ENCODE results near the gene STK24.

STK24 gene

DNA sequence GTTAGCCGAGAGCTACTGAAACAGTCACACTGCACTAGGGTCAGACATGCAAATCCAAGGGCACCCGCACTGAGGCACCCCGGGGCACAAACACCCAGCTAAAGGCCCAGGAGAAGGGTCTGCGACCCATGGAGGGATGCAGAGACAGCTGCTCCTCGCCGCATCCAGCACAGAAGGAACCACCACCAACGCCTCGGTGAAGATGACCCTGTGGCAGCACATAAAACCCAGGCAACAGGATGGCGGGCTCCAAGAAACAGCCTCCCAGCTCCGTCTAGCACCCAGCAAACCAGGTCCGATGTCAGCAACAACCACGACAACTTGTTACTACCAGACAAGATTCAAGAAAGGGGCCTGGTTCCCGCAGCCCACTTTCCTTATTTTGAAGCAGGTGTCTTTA lies 82.1 kb downstream of the STK24 start:
- in situ Hi-C loops (cut with HindIII; ENCODE audit: low sequenced_read_pairs): no loop called here

DNA sequence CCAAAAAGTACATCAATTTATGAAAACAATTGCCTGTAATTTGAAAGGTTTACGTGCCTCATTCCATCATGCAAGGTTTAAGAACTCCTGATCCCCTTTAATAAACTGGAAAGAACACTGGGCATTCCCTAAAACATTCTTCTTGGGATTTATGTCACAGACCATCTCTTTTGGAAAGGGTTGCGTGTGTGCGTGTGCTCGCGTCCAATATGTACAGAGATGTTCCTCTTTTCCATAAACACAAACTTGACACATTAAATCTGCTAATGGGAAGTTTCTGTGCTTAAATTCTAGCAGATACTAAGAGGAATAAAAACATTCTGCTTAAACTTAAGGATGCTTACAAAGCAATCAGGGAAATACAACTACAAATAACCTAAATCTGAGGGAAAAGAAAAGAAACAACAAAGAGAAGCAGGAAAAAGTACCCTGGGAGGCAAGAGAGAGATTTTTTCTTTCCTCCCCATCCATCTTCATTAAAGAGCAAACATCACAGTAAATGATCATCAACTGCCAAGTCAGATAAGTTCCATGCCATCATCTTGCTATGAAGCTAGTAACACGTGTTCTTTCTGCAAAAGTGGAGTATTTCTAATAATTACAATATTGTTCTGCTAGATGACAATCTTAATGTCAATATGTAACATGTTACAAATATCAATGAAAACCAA lies 83.7 kb downstream of the STK24 start:
- in situ Hi-C loops (cut with HindIII; ENCODE audit: low sequenced_read_pairs): no loop called here

DNA sequence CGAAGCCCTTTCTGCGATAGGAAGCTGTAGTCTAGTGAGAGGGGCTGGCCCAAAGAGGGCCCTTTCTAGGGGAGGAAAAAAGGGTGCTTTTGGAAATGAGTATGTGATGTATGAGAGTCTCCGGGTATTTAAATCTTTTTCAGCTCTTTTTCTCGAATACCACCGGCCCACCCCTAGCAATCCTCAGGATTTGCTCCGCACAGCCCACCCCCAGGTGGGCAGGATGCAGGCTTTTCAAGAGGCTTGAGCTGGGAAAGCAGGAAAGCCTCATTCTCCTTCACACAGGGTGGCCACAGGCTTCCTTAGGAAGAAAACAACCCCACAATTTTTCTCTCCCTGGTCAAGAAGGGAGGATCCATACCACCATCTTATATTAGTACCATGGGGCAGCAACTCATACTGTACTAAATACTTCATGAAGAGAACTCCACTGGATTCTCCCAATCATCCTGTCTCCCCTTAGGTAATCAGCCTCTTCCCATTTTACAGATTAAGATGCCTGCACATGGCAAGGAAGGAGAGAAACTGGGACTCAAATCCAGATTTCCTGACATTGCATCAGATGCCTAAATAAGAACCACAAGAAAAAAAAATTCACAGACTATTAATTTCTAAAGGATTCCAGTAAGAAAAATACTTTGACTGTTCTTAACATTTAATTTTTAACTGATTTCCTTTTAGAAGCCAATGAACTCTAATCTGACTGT lies 84.4 kb downstream of the STK24 start:
- in situ Hi-C loops (cut with HindIII; ENCODE audit: low sequenced_read_pairs): no loop called here

DNA sequence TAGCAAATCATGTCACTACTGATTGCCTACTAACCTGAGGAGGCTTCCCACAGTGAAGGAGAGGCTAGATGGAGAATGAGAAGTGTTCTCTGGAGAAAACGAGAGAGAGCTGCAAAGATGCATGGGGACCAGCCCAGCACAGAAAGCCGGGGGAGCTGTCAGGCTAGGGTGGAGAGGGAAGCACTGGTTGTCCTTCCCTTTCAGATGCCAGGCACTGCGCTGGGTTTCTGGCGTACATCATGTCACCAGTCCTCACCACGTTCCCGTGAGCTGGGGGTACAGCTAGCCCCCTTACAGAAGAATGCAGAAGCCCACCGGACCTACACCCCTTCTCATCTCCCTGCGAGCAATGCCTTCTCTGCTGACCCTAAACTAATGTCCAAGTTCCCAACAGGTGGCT lies 86.0 kb downstream of the STK24 start:
- in situ Hi-C loops (cut with HindIII; ENCODE audit: low sequenced_read_pairs): no loop called here

DNA sequence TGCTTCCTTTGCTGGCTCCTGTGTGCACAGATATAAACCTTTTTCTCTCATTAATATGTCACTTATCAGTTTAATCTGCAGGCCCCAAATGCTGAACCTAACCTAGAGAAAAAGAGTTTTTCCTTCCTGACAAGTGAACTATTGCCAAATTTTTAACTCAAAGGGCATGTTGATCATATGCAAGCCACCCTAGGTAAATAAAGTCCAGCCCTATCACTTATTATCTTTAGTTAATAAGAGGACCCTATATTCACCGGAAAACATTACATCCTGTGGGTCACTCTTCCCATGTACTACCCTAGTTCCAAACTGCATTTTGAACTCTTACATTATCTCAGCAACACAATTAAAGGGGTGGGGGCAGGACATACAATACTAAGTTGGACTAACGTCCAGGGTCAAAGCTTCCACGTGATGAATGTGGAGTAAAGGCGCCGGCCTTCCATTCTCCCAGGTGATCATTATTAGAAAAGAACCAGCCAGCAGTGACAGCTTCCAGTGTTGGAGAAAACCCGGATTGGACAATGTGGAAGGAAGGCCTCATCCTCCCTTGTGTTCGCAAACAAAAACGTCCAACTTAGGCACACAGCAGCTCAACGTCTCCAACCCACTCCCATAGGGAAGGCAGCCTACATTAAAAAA lies 86.6 kb downstream of the STK24 start:
- in situ Hi-C loops (cut with HindIII; ENCODE audit: low sequenced_read_pairs): no loop called here

DNA sequence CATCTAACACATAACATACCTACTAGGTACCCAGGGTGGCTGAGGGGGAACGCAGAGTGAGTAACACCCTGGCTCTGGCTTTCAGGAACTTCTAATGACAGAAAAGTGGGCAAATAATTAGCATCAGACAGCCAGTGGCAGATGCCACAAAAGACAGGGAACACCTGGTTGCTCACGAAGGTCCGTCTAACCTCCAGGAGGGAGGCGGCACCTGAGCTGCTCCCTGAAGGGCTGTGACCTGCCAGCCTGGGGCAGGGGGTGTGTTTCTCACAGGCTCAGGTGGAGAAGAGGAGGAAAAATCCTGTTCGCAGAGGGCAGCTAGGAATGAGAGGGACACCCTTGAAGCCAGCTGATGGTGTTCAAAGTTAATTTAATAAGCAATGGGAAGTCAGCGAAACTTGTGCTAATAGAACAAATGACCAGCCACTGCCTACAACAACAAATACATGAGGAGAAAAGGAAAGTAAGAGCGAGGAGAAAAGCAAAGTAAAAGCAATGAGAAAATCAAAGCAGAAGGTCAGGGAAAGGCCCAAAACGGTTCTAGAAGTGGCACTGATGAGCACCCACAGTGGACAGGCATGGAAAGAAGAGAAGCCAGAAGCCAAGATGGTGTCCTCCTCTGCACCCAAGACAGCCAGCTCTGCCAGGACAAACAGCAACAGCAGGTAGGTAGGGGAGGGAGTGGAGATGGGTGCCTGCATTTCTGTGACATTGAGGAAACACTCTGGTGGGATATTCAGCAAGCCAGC lies 87.3 kb downstream of the STK24 start:
- in situ Hi-C loops (cut with HindIII; ENCODE audit: low sequenced_read_pairs): no loop called here

DNA sequence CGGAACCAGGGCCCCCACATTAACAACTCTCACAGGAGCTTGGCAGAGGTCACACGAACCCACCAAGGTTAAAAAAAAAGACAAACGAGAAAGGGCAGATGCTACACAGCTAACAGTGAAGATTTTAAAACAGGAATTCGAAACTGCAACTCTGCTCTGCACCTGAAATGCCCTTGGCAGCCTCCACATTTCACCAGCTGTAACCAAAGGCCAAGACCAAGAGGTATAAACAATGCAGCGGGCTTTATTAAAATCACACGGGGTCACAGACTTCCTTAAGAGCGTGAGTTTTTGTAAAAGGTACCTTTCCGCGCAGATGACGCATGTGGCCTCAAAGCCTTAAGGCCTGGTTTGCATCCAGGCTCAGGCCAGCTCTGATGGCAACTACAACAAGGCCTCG lies 88.2 kb downstream of the STK24 start:
- in situ Hi-C loops (cut with HindIII; ENCODE audit: low sequenced_read_pairs): no loop called here

DNA sequence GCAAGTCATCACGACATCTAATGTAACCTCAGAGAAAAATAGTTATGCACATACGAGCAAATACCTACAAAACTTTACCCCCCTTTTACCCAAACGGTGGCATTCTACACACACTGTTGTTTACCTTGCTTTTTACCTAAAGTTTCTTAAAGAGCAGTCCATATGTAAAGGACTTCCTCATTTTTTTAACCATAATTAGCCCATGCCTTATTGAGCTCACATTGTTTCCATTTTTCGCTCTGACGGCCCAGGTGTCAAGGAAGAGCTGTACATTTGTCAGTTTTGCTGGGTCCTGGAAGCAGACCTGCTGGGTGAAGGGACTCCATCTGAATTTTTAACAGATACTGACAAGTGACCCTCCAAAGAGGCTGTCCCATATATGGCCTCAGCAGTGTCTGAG lies 89.4 kb downstream of the STK24 start:
- in situ Hi-C loops (cut with HindIII; ENCODE audit: low sequenced_read_pairs): no loop called here

DNA sequence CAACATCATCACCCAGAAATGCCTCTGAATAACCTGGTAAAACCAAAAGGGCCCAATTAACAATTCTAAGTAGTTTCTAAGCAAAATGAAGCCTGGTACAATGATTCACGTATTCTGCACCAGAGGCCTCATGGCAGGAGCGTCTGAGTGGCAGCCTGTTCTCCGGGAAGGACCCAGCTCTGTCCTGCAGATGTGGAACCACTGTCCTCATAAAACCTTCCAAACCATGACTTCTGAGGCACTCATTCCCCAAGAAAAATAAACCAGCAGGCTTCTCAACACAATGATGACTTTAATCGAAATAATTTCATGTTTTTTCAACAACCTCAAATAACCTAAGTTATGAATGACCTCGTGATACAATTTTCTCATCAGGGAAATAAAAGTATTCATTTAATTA lies 89.9 kb downstream of the STK24 start:
- in situ Hi-C loops (cut with HindIII; ENCODE audit: low sequenced_read_pairs): no loop called here

DNA sequence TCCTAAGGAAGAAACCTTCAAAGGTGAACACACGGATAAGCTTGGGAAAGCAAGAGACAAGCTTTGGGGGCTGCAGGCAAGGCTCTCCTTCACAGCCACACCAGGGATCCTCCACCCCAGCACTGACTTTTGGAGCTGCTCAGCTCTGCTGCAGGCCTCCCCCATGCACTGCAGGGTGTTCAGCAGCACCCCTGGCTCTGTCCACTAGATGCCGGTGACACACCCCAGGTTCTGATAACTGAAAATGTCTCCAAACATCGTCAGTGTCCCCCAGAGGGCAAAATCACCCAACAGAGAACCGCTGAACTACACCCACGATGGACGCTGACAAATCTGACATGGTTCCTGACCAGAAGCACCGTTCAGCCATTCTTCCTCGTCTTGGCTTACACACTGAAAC lies 90.5 kb downstream of the STK24 start:
- in situ Hi-C loops (cut with HindIII; ENCODE audit: low sequenced_read_pairs): no loop called here

DNA sequence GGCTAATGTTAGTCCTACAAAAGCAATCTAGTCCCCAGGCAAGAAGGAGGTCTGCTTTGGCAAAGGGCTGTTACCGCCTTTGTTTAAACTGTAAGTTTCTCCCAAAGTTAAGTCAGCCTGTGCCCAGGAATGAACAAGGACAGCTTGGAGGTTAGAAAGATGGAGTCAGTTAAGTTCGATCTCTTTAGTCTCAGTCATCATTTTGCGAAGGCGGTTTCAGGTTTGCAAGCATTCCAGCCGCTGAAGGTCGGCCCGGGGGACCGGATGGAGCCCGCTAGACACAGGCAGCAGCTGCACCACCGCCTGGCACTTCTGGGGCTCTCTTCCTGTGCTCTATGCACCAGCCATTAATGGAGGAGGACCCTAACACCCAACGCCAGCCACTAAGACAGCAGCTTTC lies 91.3 kb downstream of the STK24 start:
- in situ Hi-C loops (cut with HindIII; ENCODE audit: low sequenced_read_pairs): no loop called here

DNA sequence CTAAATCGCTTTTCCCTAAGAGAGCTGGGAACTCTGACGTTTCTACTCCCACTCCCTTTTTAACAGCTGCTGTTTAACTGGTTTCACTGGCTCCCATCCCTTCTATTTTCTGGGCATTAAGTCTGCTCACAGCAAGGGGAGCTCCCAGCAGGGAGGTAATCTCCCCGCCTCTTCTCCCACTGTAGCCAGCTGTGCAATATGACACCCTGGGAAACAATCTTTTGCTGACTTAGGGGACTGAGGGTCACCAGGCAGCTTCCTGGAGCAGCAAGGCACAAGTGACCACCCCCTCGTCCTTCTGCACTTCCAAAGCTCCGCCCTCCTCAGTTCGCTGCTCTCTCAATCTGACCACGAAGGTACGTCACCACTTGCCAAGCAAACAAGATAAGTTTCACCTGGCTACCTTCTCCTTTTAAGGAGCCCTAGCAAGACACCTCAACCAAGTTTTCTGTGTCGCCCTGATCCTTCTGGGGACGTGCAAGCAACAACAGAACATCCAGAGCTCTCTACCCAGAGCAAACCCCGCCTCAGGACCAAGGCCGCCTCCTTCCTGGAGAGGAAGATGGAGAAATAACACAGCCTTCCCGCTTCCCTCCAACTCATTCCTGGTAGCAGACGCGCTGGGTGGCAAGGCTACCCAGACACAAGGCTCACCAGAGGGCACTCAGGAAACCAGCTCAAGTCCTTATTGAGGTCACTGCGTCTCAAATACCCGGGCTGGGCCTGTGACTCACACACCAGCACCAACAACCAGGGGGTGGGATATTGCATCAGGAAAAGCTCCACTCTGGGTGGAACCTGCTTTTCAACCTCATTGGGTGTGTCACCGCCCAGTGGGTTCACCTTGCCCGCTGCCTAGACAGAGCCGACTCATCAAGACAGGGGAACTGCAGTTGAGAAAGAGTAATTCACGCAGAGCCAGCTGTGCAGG lies 92.4 kb downstream of the STK24 start:
- in situ Hi-C loops (cut with HindIII; ENCODE audit: low sequenced_read_pairs): no loop called here

DNA sequence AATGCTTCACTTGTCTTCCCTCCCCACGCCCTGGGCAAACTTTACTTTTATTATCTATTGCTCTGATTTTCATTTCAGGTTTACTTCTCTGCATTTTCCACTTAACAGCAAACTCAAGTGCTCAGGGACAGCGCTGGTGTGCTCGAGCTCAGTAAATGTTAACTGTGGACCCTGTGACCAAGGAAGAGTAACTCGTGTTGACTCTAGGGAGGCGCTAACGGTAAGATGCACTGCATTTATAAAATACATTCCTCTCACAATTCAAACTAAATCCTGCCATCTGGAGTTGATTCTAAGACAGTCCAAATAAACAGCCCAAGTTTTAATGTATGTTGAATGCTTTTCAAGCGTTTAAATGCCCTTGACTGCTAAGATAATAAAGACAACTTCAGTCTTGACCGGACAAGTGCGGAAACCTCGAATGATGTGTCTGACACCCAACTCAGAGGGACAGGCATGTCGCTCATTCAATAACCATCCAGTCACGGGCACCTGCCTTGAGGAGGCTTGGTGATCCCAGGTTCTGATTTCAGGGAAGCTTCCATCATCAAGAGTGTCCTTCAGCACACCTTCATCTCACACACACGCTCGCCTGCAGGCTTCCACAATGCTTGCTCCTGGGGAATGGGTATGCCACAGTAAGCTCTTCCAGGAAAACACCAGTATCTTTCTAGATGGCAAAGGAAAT lies 93.2 kb downstream of the STK24 start:
- in situ Hi-C loops (cut with HindIII; ENCODE audit: low sequenced_read_pairs): no loop called here

DNA sequence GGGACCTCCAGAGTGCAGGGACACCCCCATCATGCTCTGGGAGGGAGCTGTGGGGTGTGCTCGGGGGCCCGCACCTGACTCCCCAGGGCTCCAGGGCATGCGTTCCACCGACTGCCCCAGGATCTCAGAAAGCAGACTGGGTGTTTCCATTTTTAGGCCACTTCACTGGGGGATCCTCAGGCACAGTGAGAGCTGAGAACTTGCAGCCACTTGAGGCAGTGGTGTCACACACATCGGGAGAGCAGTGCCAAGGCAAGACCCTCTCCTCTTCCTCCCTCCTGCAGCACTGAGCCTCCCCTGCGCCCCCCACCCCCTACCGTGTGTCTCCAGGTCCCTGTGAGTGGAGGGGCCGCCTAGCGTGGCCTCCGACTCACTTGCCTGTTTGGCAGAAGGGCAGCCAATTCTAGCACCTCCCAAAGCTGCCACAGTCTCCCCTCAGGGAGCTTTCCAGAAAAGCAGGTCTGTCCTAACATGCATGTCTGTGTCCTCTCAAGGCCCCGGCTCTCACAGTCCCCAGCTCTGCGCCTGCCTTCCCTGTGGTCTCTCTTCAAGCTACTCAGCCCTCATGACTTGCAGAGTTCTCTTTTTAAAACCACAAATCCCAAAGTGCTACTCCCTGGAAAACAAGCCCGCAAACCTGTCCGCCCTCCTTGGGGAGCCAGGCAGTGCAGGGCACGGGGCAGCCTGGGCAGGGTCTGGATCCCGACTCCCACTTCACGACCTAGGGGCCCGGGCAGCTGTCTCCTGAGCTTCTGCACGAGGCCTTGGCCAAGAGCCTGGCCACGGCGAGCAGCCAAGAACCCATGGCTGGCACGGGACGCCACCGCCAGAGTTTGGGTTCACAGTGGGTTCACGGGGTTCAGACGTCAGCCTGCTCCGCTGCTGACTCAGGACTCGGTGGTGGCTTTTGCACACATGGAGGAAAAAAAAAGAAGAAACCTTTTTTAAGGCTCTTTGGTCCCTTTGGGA lies 94.1 kb downstream of the STK24 start:
- in situ Hi-C loops (cut with HindIII; ENCODE audit: low sequenced_read_pairs): no loop called here

DNA sequence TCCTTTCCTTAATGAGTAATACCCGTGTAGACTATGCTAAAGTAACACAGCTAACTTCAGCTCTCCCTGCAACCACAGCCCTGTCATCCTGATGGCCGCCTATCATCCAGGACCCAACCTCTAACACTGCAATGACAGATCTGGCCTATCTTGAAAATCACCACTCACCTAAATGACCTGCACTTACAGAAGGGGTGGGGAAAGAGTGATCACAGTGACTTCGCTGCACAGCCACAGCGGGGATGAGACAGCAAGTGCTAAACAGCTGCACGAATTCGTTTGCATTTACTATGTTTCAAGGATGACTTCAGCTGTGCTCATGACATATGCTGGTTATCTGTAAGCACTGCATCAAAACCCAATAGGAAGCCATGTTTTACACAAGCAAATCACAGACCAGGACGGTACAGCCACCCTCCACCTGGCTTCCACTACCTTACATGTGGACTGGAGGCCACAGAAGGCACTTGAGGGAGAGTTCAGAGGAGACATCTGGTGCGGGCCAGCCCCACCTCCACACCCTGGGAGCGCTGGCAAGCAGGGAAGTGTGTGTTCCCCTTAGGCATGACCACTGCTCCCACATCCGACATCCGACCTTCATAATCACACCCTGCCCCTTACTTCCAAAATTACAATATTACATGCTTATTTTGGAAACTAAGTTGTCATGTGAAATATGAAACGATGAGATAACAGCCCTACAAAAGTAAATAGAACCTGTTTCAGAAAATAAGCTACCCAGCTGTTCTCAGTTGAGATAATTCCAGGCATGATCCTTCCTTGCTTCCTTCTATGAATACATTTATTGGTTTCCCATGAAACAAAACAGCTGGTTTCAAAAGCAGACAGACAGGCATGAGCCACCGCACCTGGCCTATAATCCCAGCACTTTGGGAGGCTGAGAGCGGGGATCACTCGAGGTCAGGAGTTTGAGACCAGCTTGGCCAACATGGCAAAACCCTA lies 95.7 kb downstream of the STK24 start:
- in situ Hi-C loops (cut with HindIII; ENCODE audit: low sequenced_read_pairs): no loop called here

DNA sequence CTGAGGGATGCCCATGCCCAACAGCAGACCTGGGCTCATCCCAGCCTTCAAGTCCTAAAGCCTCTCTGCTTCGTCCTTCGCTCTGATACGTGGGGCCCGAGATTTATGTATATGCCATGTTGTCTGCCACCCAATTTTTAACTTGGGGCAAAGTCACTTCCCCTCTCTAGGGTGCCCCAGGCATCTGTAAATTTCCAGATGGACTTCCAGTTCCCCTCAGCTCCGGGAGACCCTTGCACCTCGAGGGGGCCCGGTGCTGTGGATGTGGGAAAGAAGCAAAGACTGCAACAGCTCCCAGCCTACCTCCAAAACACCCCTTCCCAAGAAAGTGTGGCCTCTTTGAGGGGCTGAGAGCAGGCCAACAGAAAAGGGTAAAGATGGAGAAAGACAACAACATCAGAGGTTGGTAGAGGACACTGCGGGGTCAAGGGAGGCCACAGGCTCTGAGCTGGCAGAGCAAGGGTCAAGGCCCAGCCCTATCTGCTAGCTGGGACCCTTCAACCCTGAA lies 97.4 kb downstream of the STK24 start:
- in situ Hi-C loops (cut with HindIII; ENCODE audit: low sequenced_read_pairs): no loop called here
